Smooth muscle cell (in vitro differentiated cells): ENCODE results near the gene NSG2. TPM values are rescaled to one million over a fixed set of nuclear protein-coding genes. Genes with fewer than 3 reads are reported as not detected.
"Not testable (repeated sequence)": the region's sequence is repeated elsewhere in the genome, so short reads cannot be mapped to it uniquely, and the experiment has no call there.

Source experiments
- DNase-seq: peaks from one replicate; lab custom pipeline; 2025; ENCODE audit not compliant: unreplicated experiment; lab: John Stamatoyannopoulos, UW
- H2AFZ ChIP-seq: fragments of 200-600 bp; sonication (generic); 2 replicates; pipeline ENCODE4 v1.6.0; 2016; ENCODE audit warnings: antibody characterized with exemption, low read depth, mild to moderate bottlenecking
- H3F3A ChIP-seq: fragments of 200-600 bp; sonication (generic); 2 replicates; pipeline ENCODE4 v1.6.0; 2017; ENCODE audit warnings: antibody characterized with exemption, low read depth
- H3K27ac ChIP-seq: fragments of 200-600 bp; sonication (generic); 2 replicates; pipeline ENCODE4 v1.5.1; 2016; ENCODE audit warnings: low read depth, mild to moderate bottlenecking
- H3K27me3 ChIP-seq: fragments of 200-600 bp; sonication (generic); 2 replicates; pipeline ENCODE4 v1.6.1; 2016; ENCODE audit warnings: low read depth, mild to moderate bottlenecking
- H3K36me3 ChIP-seq: fragments of 200-600 bp; sonication (generic); 2 replicates; pipeline ENCODE4 v1.5.1; 2016; ENCODE audit warnings: low read depth
- H3K4me1 ChIP-seq: fragments of 200-600 bp; sonication (generic); 2 replicates; pipeline ENCODE4 v1.5.1; 2016; ENCODE audit warnings: low read depth
- H3K4me2 ChIP-seq: fragments of 200-600 bp; sonication (generic); 2 replicates; pipeline ENCODE4 v1.6.0; 2016; ENCODE audit warnings: mild to moderate bottlenecking
- H3K4me3 ChIP-seq: fragments of 200-600 bp; sonication (generic); 2 replicates; pipeline ENCODE4 v1.5.1; 2016; ENCODE audit warnings: mild to moderate bottlenecking
- H3K79me2 ChIP-seq: fragments of 200-600 bp; sonication (generic); 2 replicates; pipeline ENCODE4 v1.6.0; 2016; ENCODE audit warnings: low read depth, mild to moderate bottlenecking
- H3K9ac ChIP-seq: fragments of 200-600 bp; sonication (generic); 2 replicates; pipeline ENCODE4 v1.6.0; 2016; ENCODE audit warnings: low read depth
- H3K9me3 ChIP-seq: fragments of 200-600 bp; sonication (generic); replicated peaks from 2 replicates; pipeline ENCODE4 v1.5.1; 2016; ENCODE audit warnings: low read depth
- H4K20me1 ChIP-seq: fragments of 200-600 bp; sonication (generic); 2 replicates; pipeline ENCODE4 v1.6.0; 2016; ENCODE audit warnings: low read depth
- WGBS: methylation state at CpG from one replicate; pipeline ENCODE4 v1.1.7; 2016; ENCODE audit warnings: low lambda C conversion rate; 5-methylcytosine and 5-hydroxymethylcytosine counted together
- polyA plus RNA-seq: library from polyadenylated mRNA; unstranded; fragments of >200 nt; fragmentation: Nextera tagmentation; extraction: Ambion mirVana; gene quantifications from 2 replicates; pipeline ENCODE4 v1.2.1, GENCODE V29; 2016
- total RNA-seq: library from RNA; depleted of rRNA; stranded (reverse); fragments of >200 nt; gene quantifications from 2 replicates; pipeline ENCODE4 v1.2.3, GENCODE V29; 2014
- TF ChIP-seq, protein P1 (sequence below): fragments of 200-600 bp; sonication (generic); IDR thresholded peaks from 2 replicates; pipeline ENCODE4 v1.5.1; 2017; ENCODE audit warnings: borderline replicate concordance, mild to moderate bottlenecking, antibody characterized with exemption; ENCODE audit not compliant: insufficient read depth, poor library complexity, severe bottlenecking

NSG2 gene
- total and polyA plus RNA-seq, 2 experiments from 2014 or later = 0.18 TPM; not detected in 1

DNA sequence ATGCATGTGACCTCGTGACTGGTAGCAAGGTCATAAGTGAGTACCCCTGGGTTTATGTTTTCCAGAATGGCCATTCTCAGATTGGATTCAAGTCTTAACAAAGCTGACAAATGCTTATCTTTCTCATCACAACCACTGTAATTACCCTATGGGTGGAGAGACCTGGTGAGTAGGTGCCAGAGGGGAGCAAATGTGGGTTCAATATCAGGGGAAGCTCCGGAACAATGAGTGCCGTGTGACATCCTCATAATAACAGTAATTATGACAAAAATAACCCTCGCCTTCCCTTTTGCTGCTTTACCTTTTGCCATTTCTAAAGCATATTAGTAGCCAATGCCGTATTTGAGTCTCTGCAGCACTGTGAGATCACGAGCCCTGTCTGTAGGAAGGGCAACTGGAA is 95.9 kb downstream of the NSG2 start:
- no peaks in the 10 kb centered on the region for H3K36me3 ChIP-seq
- H2AFZ ChIP-seq = no peak overlapping the region
- no peak overlapping the region for H3K9ac ChIP-seq

DNA sequence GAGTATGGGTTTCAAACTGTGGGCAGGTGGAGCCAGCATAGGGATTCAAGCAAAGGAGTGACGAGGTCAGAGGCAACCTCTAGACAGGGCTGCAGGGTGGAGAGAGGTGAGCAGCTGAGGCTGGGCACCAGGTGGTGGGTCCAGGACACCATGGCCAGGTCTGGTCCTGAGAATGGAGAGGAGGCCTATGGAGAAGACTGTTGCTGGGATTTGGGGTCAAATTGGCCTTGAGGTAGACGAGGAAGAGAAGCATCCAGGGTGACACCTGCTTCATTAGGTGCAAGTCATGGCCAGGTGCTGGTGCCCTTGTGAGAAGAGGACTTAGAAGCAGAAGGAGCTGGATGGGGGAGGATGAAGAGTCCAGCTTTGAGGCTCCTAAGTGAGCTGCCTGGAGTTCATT is 99.6 kb downstream of the NSG2 start:
- H3K4me1 ChIP-seq = no peaks in the 10 kb centered on the region
- H2AFZ ChIP-seq = no peak overlapping the region
- 65% methylated on average over 2 of the region's 2 CpGs for WGBS
- no peaks in the 10 kb centered on the region for H3K36me3 ChIP-seq
- H3F3A ChIP-seq = no peaks in the 10 kb centered on the region
- peaks cover 37% of the 10 kb centered on the region for H3K27me3 ChIP-seq
- no peak overlapping the region for H3K4me2 ChIP-seq
- TF ChIP-seq, protein P1, sequence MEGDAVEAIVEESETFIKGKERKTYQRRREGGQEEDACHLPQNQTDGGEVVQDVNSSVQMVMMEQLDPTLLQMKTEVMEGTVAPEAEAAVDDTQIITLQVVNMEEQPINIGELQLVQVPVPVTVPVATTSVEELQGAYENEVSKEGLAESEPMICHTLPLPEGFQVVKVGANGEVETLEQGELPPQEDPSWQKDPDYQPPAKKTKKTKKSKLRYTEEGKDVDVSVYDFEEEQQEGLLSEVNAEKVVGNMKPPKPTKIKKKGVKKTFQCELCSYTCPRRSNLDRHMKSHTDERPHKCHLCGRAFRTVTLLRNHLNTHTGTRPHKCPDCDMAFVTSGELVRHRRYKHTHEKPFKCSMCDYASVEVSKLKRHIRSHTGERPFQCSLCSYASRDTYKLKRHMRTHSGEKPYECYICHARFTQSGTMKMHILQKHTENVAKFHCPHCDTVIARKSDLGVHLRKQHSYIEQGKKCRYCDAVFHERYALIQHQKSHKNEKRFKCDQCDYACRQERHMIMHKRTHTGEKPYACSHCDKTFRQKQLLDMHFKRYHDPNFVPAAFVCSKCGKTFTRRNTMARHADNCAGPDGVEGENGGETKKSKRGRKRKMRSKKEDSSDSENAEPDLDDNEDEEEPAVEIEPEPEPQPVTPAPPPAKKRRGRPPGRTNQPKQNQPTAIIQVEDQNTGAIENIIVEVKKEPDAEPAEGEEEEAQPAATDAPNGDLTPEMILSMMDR = no peak
- H3K79me2 ChIP-seq = no peaks in the 10 kb centered on the region
- no peaks in the 10 kb centered on the region for H3K9me3 ChIP-seq
- H4K20me1 ChIP-seq = no peaks in the 10 kb centered on the region
- no peak overlapping the region for H3K27ac ChIP-seq
- H3K4me3 ChIP-seq = no peak overlapping the region
- no peak for DNase-seq
- no peak overlapping the region for H3K9ac ChIP-seq

More for the DNA sequence above, 95.9 kb downstream of the NSG2 start:
- 93% methylated on average over 6 of the region's 6 CpGs for WGBS
- Histone ChIP-seq H3K4me1 (no peaks in the 10 kb centered on the region), H3K79me2 (no peaks in the 10 kb centered on the region), H3K27me3 (peaks cover 6% of the 10 kb centered on the region), H3K27ac (no peak overlapping the region), H3K9me3 (no peaks in the 10 kb centered on the region), H3K4me2 (no peak overlapping the region), H3K4me3 (no peak overlapping the region), H3F3A (no peaks in the 10 kb centered on the region), H4K20me1 (no peaks in the 10 kb centered on the region)
- TF ChIP-seq, protein P1 = no peak
- no peak for DNase-seq

DNA sequence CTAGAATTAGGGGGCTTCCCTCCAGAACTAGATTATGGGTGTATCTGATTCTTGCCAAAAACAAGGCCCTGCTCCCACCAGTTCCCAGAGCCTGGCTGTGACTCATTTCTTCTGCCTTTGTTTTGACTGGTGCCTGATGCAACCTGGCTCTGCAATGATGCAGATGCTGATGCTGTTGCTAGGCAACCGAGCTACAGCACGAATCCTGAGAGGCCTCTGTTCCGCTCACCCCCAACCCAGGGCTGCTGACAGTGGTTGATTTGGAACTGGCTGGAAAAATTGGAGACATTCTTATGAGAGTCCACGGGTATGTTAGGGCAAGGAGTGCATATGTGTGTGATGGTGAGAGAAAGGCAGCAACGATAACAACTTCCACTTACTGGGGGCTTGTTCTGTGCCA is 100.3 kb downstream of the NSG2 start:
- 67% methylated on average over 5 of the region's 5 CpGs for whole genome bisulfite sequencing
- no peak overlapping the region for H3K9ac ChIP-seq
- DNase-seq = no peak
- no peaks in the 10 kb centered on the region for H3F3A ChIP-seq
- H3K36me3 ChIP-seq = no peaks in the 10 kb centered on the region
- H3K27ac ChIP-seq = no peak overlapping the region
- H4K20me1 ChIP-seq = no peaks in the 10 kb centered on the region
- H2AFZ ChIP-seq = no peak overlapping the region
- peaks cover 39% of the 10 kb centered on the region for H3K27me3 ChIP-seq
- H3K4me2 ChIP-seq = no peak overlapping the region
- no peaks in the 10 kb centered on the region for H3K79me2 ChIP-seq
- H3K9me3 ChIP-seq = no peaks in the 10 kb centered on the region
- TF ChIP-seq, protein P1 = no peak
- no peak overlapping the region for H3K4me3 ChIP-seq
- H3K4me1 ChIP-seq = no peaks in the 10 kb centered on the region

DNA sequence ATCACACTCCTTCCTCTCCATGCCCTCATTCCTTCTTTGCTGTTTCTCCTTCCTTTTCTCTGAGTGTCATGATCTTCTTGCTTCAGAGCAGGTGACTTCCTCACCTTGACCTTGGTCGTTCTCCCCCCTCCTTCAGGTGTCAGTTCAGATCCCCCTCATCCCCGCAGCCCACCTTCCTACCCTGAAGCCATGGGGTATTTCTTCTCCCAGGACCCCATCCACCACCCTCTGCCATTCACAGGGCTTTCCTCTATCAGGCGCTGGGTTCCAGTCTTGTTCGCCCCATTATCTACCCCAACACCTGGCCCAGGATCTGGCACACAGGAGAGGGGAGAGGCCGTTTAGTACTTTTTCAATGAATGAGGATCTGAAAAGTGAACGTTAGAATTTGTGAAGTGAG is 101.0 kb downstream of the NSG2 start:
- Histone ChIP-seq H3K9me3 (no peaks in the 10 kb centered on the region), H3K4me1 (no peaks in the 10 kb centered on the region), H3K4me3 (no peak overlapping the region), H3F3A (no peaks in the 10 kb centered on the region), H3K36me3 (no peaks in the 10 kb centered on the region), H3K9ac (no peak overlapping the region), H2AFZ (no peak overlapping the region), H4K20me1 (no peaks in the 10 kb centered on the region), H3K4me2 (no peak overlapping the region), H3K79me2 (no peaks in the 10 kb centered on the region), H3K27me3 (peaks cover 39% of the 10 kb centered on the region), H3K27ac (no peak overlapping the region)
- DNase-seq = no peak
- WGBS = 71% methylated on average over 6 of the region's 6 CpGs
- TF ChIP-seq, protein P1 = no peak

DNA sequence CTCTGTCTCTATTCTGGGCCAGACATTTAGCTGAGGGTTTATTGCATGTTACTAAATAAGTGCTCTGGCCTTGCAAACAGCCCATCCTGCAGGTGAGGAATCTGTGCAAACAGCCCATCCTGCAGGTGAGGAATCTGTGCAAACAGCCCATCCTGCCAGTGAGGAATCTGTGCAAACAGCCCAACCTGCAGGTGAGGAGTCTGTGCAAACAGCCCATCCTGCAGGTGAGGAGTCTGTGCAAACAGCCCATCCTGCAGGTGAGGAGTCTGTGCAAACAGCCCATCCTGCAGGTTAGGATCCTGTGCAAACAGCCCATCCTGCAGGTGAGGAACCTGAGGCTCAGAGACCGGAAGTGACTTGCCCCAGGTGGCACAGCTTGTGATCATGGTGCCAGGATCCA is 101.5 kb downstream of the NSG2 start:
- not testable (repeated sequence) for H3K79me2 ChIP-seq, H4K20me1 ChIP-seq, H3F3A ChIP-seq, DNase-seq, H3K36me3 ChIP-seq, H3K4me3 ChIP-seq, H3K4me1 ChIP-seq, H3K27ac ChIP-seq, H3K9ac ChIP-seq, H2AFZ ChIP-seq, H3K9me3 ChIP-seq, H3K4me2 ChIP-seq
- 83% methylated on average over 1 of the region's 1 CpG for WGBS
- H3K27me3 ChIP-seq = peaks cover 39% of the 10 kb centered on the region
